Measurements from ENCODE around the gene CCDC187. TPM values are rescaled to one million over a fixed set of nuclear protein-coding genes. Genes with fewer than 3 reads are reported as not detected.

The CCDC187 gene
- total and polyA plus RNA-seq, 2 of the 8 experiments (the other 6 are each of a cell fraction or from before 2014, with no cell fraction given): 0.02 TPM; not detected in 1

DNA sequence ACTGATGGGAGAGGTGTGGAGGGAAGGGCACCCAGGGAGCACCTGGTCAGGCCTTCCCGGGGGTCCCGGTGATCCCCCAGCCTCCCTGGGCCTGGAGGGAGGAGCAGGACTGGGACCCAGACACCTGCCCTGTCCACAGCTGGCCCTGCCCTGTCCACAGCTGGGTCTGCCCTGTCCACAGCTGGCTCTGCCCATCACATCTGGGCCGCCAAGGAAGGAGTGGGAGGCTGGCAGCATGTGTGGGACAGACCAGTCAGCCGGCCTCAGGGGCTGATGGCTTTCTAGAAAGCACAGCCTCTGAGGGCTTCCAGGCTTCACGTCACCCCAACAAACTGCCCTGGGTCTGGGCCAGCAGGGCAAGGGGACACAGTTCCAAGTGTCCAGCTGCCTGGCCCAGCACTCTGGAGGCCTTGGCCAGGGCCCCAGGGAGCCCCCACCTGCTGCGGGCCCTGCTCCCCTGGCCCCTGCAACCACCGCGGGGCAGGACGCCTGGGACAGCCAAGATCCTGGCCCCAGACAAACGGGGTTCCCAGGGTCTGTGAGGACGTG is 47.4 kb upstream of the CCDC187 start:
- Histone ChIP-seq H2BK120ac (replicated peaks; ENCODE audit: low read depth, low read length) (no peak overlapping the region), H3K23me2 (ENCODE audit: low read depth, low read length) (no peaks in the 10 kb centered on the region), H2BK5ac (ENCODE audit: low read depth, low read length) (no peak overlapping the region), H3K23ac (ENCODE audit: insufficient read length) (no peak overlapping the region), H2AFZ (ENCODE audit: low read length) (no peak overlapping the region), H3K4me3 (ENCODE audit: extremely low read depth in 1 of 4, insufficient read depth in 2 of 4, low read depth in 3 of 4, low read length in 4 of 4) (no peak overlapping the region), H3K79me2 (ENCODE audit: control insufficient read depth in 1 of 2, insufficient read depth in 2 of 2, low read length in 2 of 2) (no peaks in the 10 kb centered on the region), H2AK5ac (ENCODE audit: low read depth, low read length) (no peak overlapping the region), H3K4me1 (replicated peaks in 1 of 4; ENCODE audit: control insufficient read depth in 3 of 4, insufficient read depth in 4 of 4, low read length in 3 of 4) (peaks cover 0 to 5% (median 2%) of the 10 kb centered on the region in 4 experiments; a peak in 1 of 7 replicates), H3K18ac (ENCODE audit: extremely low read depth, low read length) (no peak overlapping the region), H3K9me3 (ENCODE audit: insufficient read depth in 2 of 2, low read depth in 1 of 2, low read length in 1 of 2) (no peaks in the 10 kb centered on the region), H3K79me1 (ENCODE audit: low read depth, low read length) (no peaks in the 10 kb centered on the region), H3K14ac (ENCODE audit: insufficient read length) (no peak overlapping the region), H3K27ac (ENCODE audit: low read depth, low read length) (no peak overlapping the region), H4K20me1 (replicated peaks in 1 of 2; ENCODE audit: control insufficient read depth in 1 of 2, insufficient read depth in 2 of 2, low read length in 2 of 2) (no peaks in the 10 kb centered on the region), H4K91ac (replicated peaks; ENCODE audit: insufficient read length, low read length) (no peak overlapping the region), H3K4ac (replicated peaks; ENCODE audit: insufficient read length, low read depth, low read length) (no peak overlapping the region), H3K9ac (replicated peaks in 1 of 4; ENCODE audit: extremely low read depth in 1 of 4, low read depth in 3 of 4, low read length in 3 of 4) (no peak overlapping the region), H3K36me3 (ENCODE audit: control insufficient read depth in 2 of 4, insufficient read depth in 4 of 4, low read length in 3 of 4) (no peaks in the 10 kb centered on the region), H2BK12ac (ENCODE audit: low read depth, low read length) (no peak overlapping the region), H3K56ac (replicated peaks; ENCODE audit: insufficient read length, low read depth, low read length) (no peak overlapping the region), H4K8ac (ENCODE audit: extremely low read depth, insufficient read depth, low read length) (no peak overlapping the region), H4K5ac (ENCODE audit: insufficient read length, low read depth, low read length) (no peak overlapping the region), H3K27me3 (replicated peaks in 1 of 4; ENCODE audit: control insufficient read depth in 3 of 4, extremely low read depth in 1 of 4, insufficient read depth in 3 of 4, low read length in 3 of 4) (no peaks in the 10 kb centered on the region; a peak in 2 of 7 replicates), H2BK15ac (ENCODE audit: low read length) (no peak overlapping the region), H2BK20ac (ENCODE audit: low read length) (no peak overlapping the region), H3K4me2 (ENCODE audit: insufficient read depth in 1 of 2, low read depth in 2 of 2, low read length in 2 of 2) (no peak overlapping the region)
- CTCF ChIA-PET (ENCODE audit: partially characterized antibody): interaction anchor here (0.6 to 1.2 kb wide), 3 partner anchors 11 to 99 kb away, joined by 3 to 7 read pairs (median 4); no protein-coding TSS in a partner anchor
- DNase-seq (ENCODE audit: low read depth in 1 of 2, low spot score in 2 of 2) (no peak), FAIRE-seq (no peak)
- no peak for TF ChIP-seq EZH2 (IDR thresholded peaks at IDR 0.05; ENCODE audit: low read depth, low read length, severe bottlenecking)
- TF ChIP-seq, protein P1, sequence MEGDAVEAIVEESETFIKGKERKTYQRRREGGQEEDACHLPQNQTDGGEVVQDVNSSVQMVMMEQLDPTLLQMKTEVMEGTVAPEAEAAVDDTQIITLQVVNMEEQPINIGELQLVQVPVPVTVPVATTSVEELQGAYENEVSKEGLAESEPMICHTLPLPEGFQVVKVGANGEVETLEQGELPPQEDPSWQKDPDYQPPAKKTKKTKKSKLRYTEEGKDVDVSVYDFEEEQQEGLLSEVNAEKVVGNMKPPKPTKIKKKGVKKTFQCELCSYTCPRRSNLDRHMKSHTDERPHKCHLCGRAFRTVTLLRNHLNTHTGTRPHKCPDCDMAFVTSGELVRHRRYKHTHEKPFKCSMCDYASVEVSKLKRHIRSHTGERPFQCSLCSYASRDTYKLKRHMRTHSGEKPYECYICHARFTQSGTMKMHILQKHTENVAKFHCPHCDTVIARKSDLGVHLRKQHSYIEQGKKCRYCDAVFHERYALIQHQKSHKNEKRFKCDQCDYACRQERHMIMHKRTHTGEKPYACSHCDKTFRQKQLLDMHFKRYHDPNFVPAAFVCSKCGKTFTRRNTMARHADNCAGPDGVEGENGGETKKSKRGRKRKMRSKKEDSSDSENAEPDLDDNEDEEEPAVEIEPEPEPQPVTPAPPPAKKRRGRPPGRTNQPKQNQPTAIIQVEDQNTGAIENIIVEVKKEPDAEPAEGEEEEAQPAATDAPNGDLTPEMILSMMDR (IDR thresholded peaks at IDR 0.05; ENCODE audit: control extremely low read depth in 1 of 3, insufficient read depth in 1 of 3, low read depth in 1 of 3, low read length in 3 of 3): no peak
- TF ChIP-seq EGR1 (IDR thresholded peaks at IDR 0.05; ENCODE audit: borderline replicate concordance, low read depth, low read length): no peak
- no peak for TF ChIP-seq FOSL1 (IDR thresholded peaks at IDR 0.05; ENCODE audit: insufficient read depth, low read depth, low read length)
- TF ChIP-seq CEBPB (IDR thresholded peaks at IDR 0.05; ENCODE audit: low read depth, low read length): no peak
- TF ChIP-seq CTBP2 (IDR thresholded peaks at IDR 0.05; ENCODE audit: borderline replicate concordance, insufficient read depth, insufficient read length, low read length): no peak
- no peak for TF ChIP-seq BRCA1 (IDR thresholded peaks at IDR 0.05; ENCODE audit: low read depth, low read length)
- no peak for TF ChIP-seq BCL11A (IDR thresholded peaks at IDR 0.05; ENCODE audit: low read depth in 2 of 2, low read length in 2 of 2)
- TF ChIP-seq TAF1 (IDR thresholded peaks at IDR 0.05; ENCODE audit: low read depth, low read length): no peak
- no peak for TF ChIP-seq SRF (IDR thresholded peaks at IDR 0.05; ENCODE audit: low read depth, low read length)
- TF ChIP-seq BACH1 (IDR thresholded peaks at IDR 0.05; ENCODE audit: low read length): no peak
- TF ChIP-seq POLR2AphosphoS5 (IDR thresholded peaks at IDR 0.05; ENCODE audit: low read depth, low read length): no peak
- POLR2A ChIA-PET (ENCODE audit: partially characterized antibody): interaction anchor here (0.9 to 1.3 kb wide), 2 partner anchors 22 to 25 kb away, joined by 3 to 4 read pairs; no protein-coding TSS in a partner anchor
- 91% methylated on average over 8 of the region's 11 CpGs; no CpG with 5 or more reads in 1 of the 2 experiments for WGBS, 2 experiments (ENCODE audit: extremely low coverage in 1 of 2, insufficient coverage in 1 of 2, insufficient read length in 1 of 2, insufficient replicate concordance in 2 of 2, low coverage in 1 of 2, low lambda C conversion rate in 2 of 2, missing lambda C conversion rate in 1 of 2)
